GM10266 (cell line): ENCODE results near the gene IRF3.

Experiments used
- DNase-seq: peaks from one replicate; pipeline ENCODE4 v3.0.0; 2012; ENCODE audit errors: extremely low spot score
- CTCF ChIP-seq: IDR thresholded peaks from 2 replicates; pipeline ENCODE4 v1.5.1; 2012; ENCODE audit warnings: mild to moderate bottlenecking, low read depth; ENCODE audit not compliant: control insufficient read depth, insufficient read depth; ENCODE audit errors: missing control alignments

The IRF3 gene

GRCh38 chr19:49701271-49701786 lies 35.7 kb upstream of the IRF3 start:
- no peak for TF ChIP-seq CTCF
- DNase-seq, result no peak

- TF ChIP-seq CTCF, result no peak
- DNase-seq, result no peak
Measured at GRCh38 chr19:49700563-49700962, 34.9 kb upstream of the IRF3 start.

GRCh38 chr19:49699364-49699763 lies 33.7 kb upstream of the IRF3 start:
- DNase-seq, result no peak
- no peak for TF ChIP-seq CTCF

- no peak for TF ChIP-seq CTCF
- no peak for DNase-seq
Measured at GRCh38 chr19:49696865-49697264, 31.2 kb upstream of the IRF3 start.

- TF ChIP-seq CTCF, result no peak
- no peak for DNase-seq
Measured at GRCh38 chr19:49696115-49696514, 30.5 kb upstream of the IRF3 start.

GRCh38 chr19:49692147-49692506 lies 26.5 kb upstream of the IRF3 start:
- no peak for DNase-seq

More at GRCh38 chr19:49692147-49692506, 26.5 kb upstream of the IRF3 start:
- no peak for TF ChIP-seq CTCF
